Stimulated activated naive CD8-positive, alpha-beta T cell treated with anti-CD3 and anti-CD28 coated beads, Interleukin-15, Interleukin-2, amounts not matched to agents 100 U/mL and 50 U/mL, for 24 hours (primary cell): Measurements from ENCODE around the gene ATP6V1G3.
"Not testable (repeated sequence)": the region's sequence is repeated elsewhere in the genome, so short reads cannot be mapped to it uniquely, and the experiment has no call there.

Source experiments
- ATAC-seq: fragments of 150-1000 bp; cut with Tn5 transposase; one replicate; pipeline ENCODE4 v1.10.0; 2021
- DNase-seq: peaks from one replicate; pipeline ENCODE4 v3.0.0; 2021

Gene ATP6V1G3

DNA sequence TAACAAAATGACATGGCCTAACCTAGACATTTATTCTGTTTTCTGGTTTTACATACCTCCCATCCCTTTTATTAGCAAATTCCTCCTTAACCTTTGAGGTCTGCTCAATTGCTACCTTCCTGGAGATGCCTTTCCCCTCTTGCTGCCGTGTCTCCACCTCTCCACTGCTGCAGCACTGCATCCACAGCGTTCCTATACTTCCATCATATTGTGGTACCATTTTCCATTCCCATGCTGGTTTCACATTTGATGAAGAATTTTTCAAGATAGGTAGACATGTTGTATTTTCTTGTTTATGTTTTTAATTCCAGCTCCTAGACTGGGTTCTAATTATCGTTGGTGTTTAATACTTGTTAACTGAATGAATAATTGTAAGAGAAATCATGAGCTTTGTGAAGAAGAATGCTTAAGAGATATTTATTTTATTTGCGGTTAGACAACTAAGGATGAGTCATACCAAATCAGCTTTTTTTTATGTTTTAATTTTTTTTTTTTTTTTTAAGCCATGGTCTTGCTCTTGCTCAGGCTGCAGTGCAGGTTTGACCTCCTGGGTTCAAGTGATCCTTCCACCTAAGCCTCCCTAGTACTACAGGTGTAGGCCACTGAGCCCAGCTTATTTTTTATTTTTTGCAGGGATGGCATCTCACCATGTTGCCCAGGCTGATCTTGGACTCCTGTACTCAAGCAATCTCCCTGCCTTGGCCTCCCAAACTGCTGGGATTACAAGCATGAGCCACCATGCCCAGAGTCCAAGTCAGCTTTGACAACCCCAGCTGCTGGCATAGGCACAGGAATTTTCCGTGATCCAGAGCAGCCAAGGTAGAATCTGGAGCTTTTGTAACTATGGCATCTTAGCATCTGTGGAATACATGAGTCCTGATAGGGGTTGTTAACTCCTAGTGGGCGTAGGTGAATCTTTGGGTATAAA lies 44.0 kb downstream of the ATP6V1G3 start:
- DNase-seq = no peak
- ATAC-seq = no peak

DNA sequence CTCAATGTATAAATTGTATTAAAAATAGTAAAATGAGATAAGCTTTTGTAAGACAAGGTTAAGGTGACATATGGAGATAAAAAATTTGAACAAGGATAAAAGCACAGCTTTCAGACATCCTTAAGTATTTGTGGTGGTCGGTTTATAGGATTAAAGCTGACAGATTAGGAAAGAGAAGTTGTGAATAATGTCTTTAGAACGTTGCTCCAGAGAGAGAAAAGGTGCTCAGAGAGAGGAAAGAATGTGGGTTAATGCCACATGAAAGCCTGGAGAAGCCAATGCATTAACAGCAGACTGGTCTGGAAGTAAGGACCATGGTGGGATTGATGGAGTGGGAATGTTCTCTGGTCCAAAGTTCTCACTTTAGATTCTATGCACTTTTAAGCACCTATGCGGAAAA lies 44.8 kb downstream of the ATP6V1G3 start:
- ATAC-seq (no peak), DNase-seq (no peak)

DNA sequence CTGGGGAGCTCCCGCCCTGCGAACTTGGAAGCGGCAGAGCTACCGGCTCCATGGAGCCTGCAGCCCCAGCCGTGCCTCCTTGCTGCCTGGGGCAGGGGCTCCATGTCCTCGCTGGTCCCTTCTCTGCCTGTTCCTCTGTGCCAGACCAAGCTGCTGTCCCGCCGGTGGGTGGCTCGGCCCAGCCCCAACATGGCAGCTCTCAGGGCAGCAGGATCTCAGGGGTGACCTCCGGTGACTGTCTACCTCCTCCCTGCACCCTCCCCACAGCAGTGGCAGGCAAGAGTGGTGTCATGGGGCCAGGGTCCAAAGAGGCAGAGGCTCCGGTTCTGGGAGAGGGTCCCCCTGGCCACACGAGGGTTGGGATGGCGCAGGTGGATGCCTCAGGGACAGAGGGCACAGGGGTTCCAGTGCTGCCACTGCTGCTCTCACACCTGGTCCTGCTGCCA lies 45.8 kb downstream of the ATP6V1G3 start:
- DNase-seq (no peak), ATAC-seq (no peak)

DNA sequence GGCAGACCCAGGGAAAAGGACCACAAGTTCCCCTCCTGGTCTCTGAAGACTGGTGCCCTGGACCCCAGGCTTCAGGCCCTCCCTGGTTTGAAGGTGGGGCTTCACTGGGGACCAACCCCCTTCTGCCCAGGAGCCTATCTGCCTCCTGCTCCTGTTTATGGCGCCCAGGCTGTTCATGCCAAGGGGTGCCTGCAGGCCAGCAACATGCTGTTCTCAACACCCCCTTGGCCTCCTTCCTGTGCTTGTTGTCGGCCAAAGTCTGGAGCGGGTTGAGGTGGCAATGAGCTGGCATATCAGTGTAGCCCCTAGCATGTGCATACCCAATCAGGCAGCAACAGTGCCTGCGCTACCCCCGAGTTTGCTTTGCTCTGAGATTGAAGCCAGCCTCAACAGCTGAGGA lies 46.3 kb downstream of the ATP6V1G3 start:
- DNase-seq = no peak
- ATAC-seq = no peak

DNA sequence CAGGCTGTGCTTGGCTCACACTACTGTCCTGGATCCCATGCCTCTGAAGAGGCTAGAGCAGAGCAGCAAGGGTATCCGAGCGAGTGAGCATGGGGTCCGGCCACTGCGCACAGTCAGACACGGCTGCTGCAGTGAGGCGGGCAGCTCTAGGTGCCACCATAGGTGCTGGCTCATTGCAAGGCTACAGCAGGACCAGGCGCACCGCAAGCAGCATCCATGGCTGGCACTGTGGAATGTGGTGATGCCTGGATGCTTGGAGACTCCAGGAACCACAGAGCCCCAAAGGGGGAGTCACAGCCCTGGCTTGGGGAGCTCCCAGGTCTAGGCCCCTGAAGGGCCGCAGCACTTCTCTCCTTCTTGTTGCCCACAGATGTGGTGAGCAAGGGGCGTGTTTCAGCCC lies 47.2 kb downstream of the ATP6V1G3 start:
- DNase-seq (no peak), ATAC-seq (no peak)

GRCh38 chr1:198492872-198493271 lies 47.6 kb downstream of the ATP6V1G3 start:
- DNase-seq (no peak), ATAC-seq (no peak)

GRCh38 chr1:198491596-198491995 lies 48.9 kb downstream of the ATP6V1G3 start:
- no peak for ATAC-seq

DNA sequence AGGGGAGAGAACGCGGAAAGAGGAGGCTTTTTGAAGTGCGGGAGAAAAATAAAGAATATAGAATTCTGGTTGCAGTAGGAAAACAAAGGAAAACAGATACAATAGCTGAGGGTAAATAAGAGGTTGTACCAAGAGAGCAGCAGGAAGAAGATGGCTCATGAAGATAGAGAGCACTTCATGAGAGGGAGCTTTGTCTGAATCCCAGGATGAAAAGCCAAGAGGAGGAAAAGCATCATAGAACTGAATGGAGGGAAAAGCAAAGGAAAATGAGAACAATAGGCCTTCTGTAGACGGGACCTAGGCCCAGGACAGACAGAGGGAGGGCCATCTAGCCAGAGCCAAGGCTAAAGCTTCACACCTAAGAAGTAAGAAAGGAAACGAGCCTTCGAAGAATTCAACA lies 49.5 kb downstream of the ATP6V1G3 start:
- DNase-seq (no peak), ATAC-seq (no peak)

More at GRCh38 chr1:198491596-198491995, 48.9 kb downstream of the ATP6V1G3 start:
- no peak for DNase-seq

GRCh38 chr1:198490224-198490623 lies 50.3 kb downstream of the ATP6V1G3 start:
- ATAC-seq (no peak), DNase-seq (no peak)

DNA sequence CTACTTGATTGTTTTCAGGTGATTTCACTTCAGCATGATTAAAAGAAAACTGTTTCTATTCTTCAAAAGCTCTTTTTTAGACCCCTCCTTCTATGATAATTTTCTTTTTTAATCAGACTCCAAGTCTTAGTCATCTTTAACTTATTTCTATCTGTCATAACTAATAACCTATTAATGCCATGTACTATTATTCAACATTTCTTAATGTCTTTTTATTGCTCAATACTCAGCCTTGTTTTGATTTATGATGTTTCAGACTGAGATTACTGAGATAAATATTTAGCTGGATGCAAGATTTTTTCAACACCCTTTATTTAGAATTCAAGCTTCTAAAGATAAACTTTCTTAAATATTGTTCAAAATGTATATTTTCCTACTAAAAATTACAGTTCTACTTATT lies 53.6 kb downstream of the ATP6V1G3 start:
- ATAC-seq (no peak), DNase-seq (no peak)

DNA sequence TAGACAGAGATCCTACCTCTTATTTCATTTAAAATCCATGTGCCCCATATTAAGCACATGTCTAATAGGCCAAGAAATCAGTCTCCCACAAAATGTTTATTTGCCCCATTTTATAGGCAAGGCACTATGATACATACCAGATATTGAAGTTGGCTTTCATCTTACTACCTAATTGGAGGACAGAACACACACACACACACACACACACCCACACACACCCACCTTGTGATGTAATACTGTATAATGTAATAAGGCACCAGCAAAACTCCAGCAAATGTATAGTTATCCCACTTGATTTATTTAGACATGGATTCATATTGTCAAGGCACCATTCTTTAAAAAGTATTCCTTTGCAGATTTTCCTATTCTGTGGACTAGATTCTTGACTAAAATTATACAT lies 56.8 kb downstream of the ATP6V1G3 start:
- no peak for ATAC-seq
- no peak for DNase-seq

DNA sequence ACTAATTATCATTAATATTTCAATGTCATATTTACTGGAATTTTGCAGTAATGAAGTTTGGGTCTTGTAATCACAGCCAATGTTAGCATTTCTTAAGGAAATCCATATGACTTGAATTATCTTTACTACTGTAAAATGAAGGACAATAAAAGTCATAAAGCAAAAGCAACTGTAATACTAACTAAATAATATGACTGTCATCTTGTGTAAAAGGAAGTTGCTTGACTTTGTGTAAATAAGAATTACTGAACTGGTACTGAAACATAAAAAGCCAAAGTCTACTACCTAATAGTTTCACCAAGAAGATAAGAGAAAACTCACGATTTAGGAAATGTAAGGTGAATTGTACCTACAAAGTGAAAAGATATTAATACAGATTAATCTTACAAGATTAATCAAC lies 57.5 kb downstream of the ATP6V1G3 start:
- DNase-seq (no peak), ATAC-seq (no peak)

- no peak for ATAC-seq
- DNase-seq = no peak
Measured at GRCh38 chr1:198481661-198482060, 58.8 kb downstream of the ATP6V1G3 start.

DNA sequence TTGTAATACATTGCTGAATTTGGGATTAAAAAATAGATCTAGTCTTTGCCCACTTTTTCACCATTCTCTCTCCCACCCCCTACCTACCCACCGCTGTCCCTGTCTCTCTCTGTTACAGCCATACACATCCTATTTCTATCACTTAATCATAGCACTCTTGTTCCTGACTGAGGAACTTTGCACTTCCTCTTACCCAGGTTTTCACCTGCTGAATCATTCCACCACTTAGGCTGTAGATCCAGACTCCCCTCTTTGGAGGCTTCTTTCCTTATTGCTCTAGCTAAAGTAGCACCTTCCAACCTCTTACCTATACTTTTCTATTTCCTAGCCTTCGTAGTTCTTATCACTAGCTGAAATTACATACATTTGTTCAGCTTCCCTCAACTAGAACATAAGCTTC lies 59.6 kb downstream of the ATP6V1G3 start:
- DNase-seq (no peak), ATAC-seq (no peak)

- ATAC-seq, DNase-seq: not testable (repeated sequence)
Measured at GRCh38 chr1:198477354-198477753, 63.1 kb downstream of the ATP6V1G3 start.
